GM12878 (cell line): ENCODE results near the gene HEPACAM.

Experiments used
- CTCF ChIP-seq, 3 experiments: IDR thresholded peaks in 2 of 3; conservative IDR thresholded peaks in 1 of 3; 2 replicates each; pipeline ENCODE4 v1.5.1; 2011; ENCODE audit warnings: low read depth in 3 of 3, low read length in 3 of 3, mild to moderate bottlenecking in 3 of 3, control low read depth in 2 of 3, moderate library complexity in 2 of 3, inconsistent platforms in 1 of 3, mixed read lengths in 1 of 3; ENCODE audit not compliant: control insufficient read depth in 2 of 3, insufficient read depth in 1 of 3; ENCODE audit errors: extremely low read depth in 1 of 3
- POLR2A ChIP-seq: IDR thresholded peaks from 2 replicates; pipeline ENCODE4 v1.6.1; 2011; ENCODE audit warnings: low read depth, mild to moderate bottlenecking, low read length

GRCh38 chr11:124945826-124946225, 10.0 kb upstream of the HEPACAM start:
- no peak for TF ChIP-seq POLR2A
- TF ChIP-seq CTCF (IDR thresholded peaks at IDR 0.05 in 2 of 3, conservative IDR thresholded peaks at IDR 0.05 in 1 of 3; ENCODE audit: control insufficient read depth in 2 of 3, extremely low read depth in 1 of 3, insufficient read depth in 1 of 3, low read depth in 3 of 3, low read length in 3 of 3): no peak
